Measurements from ENCODE around the gene GRM8.

GRM8 gene

GRCh38 chr7:127252778-127253280 is at the start of gene GRM8:
TSS of gene GRM8 (minus strand) at chr7:127252941.
- DNase-seq = no peak

GRCh38 chr7:127290801-127291361 is 38.1 kb upstream of the GRM8 start:
- no peak for DNase-seq

- DNase-seq = no peak
Measured at GRCh38 chr7:127290116-127290655, 37.4 kb upstream of the GRM8 start.

- DNase-seq = no peak
Measured at GRCh38 chr7:127287133-127287532, 34.4 kb upstream of the GRM8 start.

GRCh38 chr7:127270093-127270492 is 17.4 kb upstream of the GRM8 start:
- DNase-seq = no peak

- DNase-seq = no peak
Measured at GRCh38 chr7:127266047-127266446, 13.3 kb upstream of the GRM8 start.

- no peak for DNase-seq
Measured at GRCh38 chr7:127264219-127264618, 11.5 kb upstream of the GRM8 start.

- DNase-seq = no peak
Measured at GRCh38 chr7:127258111-127258510, 5.4 kb upstream of the GRM8 start.

GRCh38 chr7:127257086-127257485 is 4.3 kb upstream of the GRM8 start:
- no peak for DNase-seq

GRCh38 chr7:127256041-127256725 is 3.4 kb upstream of the GRM8 start:
- no peak for DNase-seq

- no peak for DNase-seq
Measured at GRCh38 chr7:127254163-127254684, 1.5 kb upstream of the GRM8 start.

- no peak for DNase-seq
Measured at GRCh38 chr7:127253281-127254162, 781 bp upstream of the GRM8 start.

- DNase-seq = no peak
Measured at GRCh38 chr7:127252377-127252713, 396 bp downstream of the GRM8 start.

GRCh38 chr7:127251465-127252376 is 1.0 kb downstream of the GRM8 start:
- no peak for DNase-seq

GRCh38 chr7:127251036-127251464 is 1.7 kb downstream of the GRM8 start:
- no peak for DNase-seq

- no peak for DNase-seq
Measured at GRCh38 chr7:127250312-127251035, 2.3 kb downstream of the GRM8 start.

- no peak for DNase-seq
Measured at GRCh38 chr7:127245607-127246006, 7.1 kb downstream of the GRM8 start.

- no peak for DNase-seq
Measured at GRCh38 chr7:127245002-127245401, 7.7 kb downstream of the GRM8 start.

- no peak for DNase-seq
Measured at GRCh38 chr7:127239814-127240213, 12.9 kb downstream of the GRM8 start.

GRCh38 chr7:127233630-127234029 is 19.1 kb downstream of the GRM8 start:
- no peak for DNase-seq

GRCh38 chr7:127231415-127231814 is 21.3 kb downstream of the GRM8 start:
- no peak for DNase-seq
